ENCODE results near the gene PTPRD.

GRCh38 chr9:10208691-10209069 is 404.1 kb downstream of the PTPRD start:
- TF ChIP-seq CTCF (IDR thresholded peaks at IDR 0.05) (no peak), POLR2A (IDR thresholded peaks at IDR 0.05) (no peak)

Measured in ovary (tissue), 3 donors.